A673 (cell line): Measurements from ENCODE around the gene PMEPA1.

Experiments used
- CTCF ChIP-seq: fragments of 300-800, 200-600 bp; sonication (generic); conservative IDR thresholded peaks from 2 replicates; pipeline ENCODE4 v1.5.1; 2017; ENCODE audit warnings: low read depth, mild to moderate bottlenecking, antibody characterized with exemption, low read length, moderate library complexity, mixed read lengths
- EZH2 ChIP-seq: fragments of 200-600 bp; sonication (generic); IDR thresholded peaks from 2 replicates; pipeline ENCODE4 v1.6.1; 2017; ENCODE audit warnings: borderline replicate concordance, low read depth, mild to moderate bottlenecking, mixed read lengths, antibody characterized with exemption, low read length; ENCODE audit not compliant: poor library complexity, severe bottlenecking

- no peak for TF ChIP-seq CTCF
- no peak for TF ChIP-seq EZH2
These were observed 44.4 kb upstream of the PMEPA1 start for GRCh38 chr20:57754190-57754589.
